Glomerular endothelial cell (primary cell): Measurements from ENCODE around the gene CNDP1. TPM values are rescaled to one million over a fixed set of nuclear protein-coding genes. Genes with fewer than 3 reads are reported as not detected.

Experiments
- DNase-seq: peaks from one replicate; pipeline ENCODE4 v3.0.0-alpha.2; 2011; ENCODE audit warnings: low read depth, low spot score; ENCODE audit errors: extremely low read depth
- total RNA-seq: library from RNA; depleted of rRNA; stranded (reverse); fragments of >200 nt; gene quantifications from 2 replicates; pipeline ENCODE4 v1.2.3, GENCODE V29; 2015

CNDP1 gene
- total RNA-seq, 1 donor from 2014 or later: not detected

DNA sequence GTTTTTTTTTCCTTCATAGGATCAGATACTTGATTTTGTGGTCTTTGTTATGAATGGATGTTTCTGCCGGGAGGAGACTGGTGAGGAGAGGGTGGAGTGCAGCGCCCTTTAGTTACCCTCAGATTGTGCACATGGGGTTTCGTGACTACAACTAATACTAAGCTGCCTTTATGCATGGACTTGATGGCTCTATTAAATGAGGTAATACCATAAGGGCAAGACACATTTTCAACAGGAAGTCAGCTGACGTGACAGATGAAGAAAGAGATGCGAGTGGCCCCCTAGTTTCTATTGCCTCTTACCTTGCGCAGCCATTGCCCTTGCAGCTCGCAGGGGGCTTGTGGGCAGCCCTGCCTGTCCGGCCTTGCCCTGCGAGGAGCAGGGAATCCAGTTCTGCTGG lies 87.8 kb downstream of the CNDP1 start:
- no peak for DNase-seq

DNA sequence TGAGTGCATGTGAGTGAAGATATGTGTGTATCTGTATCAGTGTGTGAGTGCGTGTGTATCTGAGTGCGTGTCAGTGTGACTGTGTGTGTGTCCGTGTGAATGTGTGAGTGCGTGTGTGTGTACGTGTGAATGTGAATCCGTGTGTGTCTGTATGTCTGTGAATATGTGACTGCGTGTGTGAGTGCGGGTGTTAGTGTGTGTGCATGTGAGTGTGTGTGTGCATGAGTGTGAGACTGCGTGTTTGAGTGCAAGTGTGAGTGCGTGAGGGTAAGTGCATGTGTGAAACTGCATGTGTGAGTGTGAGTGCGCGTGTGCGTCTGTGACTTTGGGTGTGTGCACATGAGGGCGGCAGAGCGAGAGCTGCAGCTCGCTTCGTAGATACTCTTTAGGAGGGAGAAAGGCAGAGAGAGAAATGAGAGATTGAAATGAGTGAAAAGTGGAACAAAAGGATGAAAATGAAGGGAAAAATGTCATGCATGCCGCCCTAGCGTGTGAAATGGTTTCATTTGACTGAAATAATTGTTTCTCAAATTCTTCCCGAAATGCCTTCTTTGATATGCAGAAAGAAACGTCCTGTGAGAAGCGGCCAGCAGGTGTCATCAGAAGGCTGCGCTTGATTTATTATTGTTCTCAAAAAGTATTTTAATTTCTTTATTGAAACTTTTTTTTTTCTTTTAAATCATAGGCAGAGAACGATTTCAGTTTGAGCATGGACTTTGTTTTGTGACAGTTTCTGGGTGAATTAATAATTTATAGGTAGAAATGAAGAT lies 88.9 kb downstream of the CNDP1 start:
- no peak for DNase-seq

DNA sequence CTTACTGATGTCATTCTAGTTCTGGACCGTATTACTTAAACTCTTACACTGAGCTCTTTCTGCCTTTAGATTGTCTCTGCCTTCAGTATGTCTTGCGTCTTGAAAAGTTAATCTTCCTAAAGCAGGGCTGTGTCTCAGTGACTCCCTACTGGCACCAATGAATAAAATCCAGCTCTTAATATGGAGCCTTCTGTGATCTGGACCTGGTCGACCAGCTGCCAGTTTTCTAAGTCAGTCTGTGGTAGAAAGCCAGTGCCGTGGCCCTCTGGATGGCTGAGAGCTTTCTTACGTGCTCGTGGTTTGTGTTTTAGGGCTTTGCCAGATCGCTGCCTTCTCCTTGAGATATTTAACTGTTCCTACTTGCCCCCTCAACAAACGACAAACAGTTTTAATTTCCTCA lies 90.2 kb downstream of the CNDP1 start:
- no peak for DNase-seq

DNA sequence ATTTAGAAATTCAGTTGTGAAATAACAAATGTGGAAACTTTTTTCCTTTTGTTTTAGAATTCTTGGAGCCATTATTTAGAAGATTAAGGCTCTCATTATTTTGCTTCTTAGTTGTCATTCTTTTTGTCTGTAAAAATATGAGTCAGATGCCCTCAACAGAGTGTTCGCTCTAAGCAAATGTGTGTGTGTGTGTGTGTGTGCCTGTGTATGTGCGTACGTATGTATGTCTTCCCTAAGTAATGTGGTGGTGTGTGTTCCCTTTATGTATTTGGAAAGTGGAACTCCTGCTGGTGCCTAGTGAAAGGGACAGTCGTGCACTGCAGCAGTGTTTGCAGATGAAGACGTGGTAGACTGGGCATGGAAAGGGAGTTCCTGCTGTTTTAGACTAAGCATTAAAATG lies 90.9 kb downstream of the CNDP1 start:
- no peak for DNase-seq

DNA sequence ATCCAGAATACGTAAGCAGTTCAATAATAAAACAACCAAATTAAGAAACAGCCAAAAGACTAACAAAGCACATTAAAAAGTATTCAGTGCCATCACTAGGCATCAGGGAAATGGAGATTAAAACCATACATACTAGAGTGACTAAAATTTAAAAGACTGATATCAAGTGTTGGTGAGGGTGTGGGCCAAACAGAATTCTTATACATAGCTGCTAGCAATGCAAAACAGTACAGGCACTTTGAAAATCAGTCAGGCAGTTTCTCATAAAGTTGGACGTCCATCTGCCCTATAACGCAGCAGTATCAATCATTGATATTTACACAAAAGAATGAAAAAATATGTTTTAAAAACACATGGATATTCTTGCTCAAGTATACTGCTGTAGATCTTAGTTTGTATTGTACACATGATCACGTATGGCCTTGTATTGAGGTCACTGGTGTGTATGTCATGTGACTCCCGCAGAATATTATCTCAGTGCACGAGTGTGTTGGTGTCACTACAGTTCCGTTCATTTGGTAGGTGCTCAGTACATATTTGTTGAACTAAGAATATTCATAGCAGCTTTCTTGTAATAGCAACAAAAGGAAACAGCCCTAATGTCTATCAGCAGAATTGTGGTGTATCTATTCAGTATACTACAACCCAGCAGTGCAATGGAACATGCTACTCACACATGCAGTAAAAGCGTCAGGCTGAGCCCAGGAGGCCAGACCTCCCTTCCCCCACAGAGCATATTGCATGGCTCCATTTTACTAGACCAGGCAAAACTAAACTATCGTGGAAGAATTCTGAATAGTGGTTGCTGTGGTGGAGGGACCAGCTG lies 92.0 kb downstream of the CNDP1 start:
- no peak for DNase-seq

DNA sequence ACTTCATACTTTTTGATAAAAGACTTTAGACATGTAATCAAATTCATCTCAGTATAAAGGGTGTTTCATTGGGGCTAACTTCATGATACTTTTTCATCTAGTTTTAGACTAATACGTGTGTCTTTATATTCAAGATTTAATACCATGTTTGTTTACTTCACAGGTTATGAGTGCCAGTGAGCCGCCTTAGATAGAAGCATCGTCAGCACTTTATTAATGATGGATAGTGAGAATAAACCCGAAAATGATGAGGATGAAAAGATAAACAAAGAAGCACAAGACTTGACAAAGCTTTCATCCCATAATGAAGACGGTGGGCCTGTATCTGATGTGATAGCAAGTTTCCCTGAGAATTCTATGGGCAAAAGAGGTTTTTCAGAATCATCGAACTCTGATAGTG lies 96.5 kb downstream of the CNDP1 start:
- no peak for DNase-seq

DNA sequence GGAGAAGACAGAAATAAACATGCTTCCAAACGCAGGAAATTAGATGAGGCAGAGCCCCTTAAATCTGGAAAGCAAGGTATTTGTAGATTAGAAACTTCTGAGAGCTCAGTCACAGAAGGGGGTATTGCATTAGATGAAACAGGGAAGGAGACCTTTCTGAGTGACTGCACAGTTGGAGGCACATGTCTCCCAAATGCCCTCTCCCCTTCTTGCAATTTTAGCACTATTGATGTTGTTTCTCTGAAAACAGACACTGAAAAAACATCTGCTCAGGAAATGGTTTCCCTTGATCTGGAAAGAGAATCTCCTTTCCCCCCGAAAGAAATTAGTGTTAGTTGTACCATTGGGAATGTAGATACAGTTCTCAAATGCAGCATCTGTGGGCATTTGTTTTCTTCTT lies 96.9 kb downstream of the CNDP1 start:
- no peak for DNase-seq

DNA sequence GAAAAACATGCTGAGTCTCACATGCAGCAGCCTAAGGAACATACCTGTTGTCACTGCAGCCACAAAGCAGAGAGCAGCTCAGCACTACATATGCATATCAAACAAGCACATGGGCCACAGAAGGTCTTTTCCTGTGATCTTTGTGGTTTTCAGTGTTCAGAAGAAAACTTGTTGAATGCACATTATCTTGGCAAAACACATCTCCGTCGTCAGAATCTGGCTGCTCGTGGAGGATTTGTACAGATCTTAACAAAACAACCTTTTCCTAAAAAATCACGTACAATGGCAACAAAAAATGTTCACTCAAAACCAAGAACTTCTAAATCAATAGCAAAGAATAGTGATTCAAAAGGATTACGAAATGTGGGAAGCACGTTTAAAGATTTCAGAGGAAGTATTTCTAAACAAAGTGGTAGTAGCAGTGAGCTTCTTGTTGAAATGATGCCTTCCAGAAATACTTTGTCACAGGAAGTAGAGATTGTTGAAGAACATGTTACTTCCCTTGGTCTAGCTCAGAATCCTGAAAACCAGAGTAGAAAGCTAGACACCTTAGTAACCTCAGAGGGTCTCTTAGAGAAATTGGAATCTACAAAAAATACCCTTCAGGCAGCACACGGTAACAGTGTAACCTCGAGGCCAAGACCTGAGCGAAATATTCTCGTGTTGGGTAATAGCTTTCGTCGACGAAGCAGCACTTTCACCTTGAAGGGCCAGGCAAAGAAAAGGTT lies 97.5 kb downstream of the CNDP1 start:
- DNase-seq: no peak

DNA sequence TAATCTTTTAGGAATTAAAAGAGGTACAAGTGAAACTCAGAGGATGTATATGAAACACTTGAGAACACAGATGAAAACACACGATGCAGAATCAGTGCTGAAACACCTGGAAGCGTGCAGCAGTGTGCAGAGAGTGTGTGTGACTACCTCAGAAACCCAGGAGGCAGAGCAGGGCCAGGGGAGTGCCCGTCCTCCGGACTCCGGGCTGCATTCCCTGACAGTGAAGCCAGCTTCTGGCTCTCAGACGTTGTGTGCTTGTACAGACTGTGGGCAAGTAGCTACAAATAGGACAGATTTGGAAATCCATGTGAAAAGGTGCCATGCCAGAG lies 98.0 kb downstream of the CNDP1 start:
- DNase-seq: no peak

DNA sequence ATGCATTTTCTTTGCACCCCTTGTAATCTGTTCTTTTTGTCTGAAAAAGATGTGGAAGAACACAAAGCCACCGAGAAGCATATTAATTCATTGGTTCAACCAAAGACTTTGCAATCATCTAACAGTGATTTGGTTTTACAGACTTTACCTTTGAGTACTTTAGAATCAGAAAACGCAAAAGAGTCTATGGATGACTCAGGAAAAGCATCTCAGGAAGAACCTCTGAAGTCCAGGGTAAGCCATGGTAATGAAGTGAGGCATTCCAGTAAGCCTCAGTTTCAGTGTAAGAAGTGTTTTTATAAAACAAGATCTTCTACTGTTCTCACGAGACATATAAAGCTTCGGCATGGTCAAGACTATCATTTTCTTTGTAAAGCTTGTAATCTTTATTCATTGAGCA lies 98.6 kb downstream of the CNDP1 start:
- DNase-seq: no peak

DNA sequence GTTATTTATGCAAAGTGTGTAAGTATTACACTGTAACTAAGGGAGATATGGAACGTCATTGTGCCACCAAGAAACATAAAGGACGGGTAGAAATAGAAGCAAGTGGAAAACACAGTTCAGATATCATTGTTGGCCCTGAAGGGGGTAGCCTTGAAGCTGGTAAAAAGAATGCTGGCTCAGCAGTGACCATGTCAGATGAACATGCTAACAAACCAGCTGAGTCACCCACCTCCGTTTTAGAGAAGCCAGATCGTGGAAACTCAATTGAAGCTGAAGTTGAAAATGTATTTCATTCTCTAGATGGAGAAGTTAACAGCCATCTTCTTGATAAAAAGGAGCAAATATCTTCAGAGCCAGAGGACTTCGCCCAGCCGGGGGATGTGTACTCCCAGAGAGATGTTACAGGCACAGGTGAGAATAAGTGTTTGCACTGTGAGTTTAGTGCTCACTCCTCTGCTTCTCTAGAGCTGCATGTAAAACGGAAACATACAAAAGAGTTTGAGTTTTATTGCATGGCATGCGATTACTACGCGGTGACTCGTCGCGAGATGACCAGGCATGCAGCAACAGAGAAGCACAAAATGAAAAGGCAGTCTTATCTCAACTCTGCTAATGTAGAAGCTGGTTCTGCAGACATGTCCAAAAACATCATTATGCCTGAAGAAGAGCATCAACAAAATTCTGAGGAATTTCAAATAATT lies 99.5 kb downstream of the CNDP1 start:
- DNase-seq: no peak

DNA sequence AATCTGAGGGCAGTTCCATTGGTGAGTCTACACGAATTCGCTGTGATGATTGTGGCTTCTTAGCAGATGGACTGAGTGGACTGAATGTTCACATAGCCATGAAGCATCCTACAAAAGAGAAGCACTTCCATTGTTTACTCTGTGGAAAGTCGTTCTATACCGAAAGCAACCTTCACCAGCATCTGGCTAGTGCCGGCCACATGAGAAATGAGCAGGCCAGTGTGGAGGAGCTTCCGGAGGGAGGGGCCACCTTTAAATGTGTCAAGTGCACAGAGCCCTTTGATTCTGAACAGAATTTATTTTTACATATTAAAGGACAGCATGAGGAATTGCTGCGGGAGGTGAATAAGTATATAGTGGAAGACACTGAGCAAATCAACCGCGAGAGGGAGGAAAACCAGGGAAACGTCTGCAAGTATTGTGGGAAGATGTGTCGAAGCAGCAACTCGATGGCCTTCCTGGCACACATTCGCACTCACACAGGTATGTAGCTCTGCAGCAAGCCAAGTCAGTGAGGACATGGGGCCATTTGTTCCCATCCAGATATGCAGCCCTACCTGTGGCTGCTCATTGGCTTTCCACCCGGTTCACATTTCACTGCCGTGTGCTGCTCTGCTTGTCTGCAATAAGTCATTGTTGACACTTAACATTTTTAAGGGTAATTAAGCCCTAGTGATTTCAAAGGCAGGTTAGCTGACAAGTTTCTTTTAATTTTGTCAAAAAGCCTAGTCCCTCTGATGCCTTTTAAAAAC lies 101.1 kb downstream of the CNDP1 start:
- no peak for DNase-seq

Other genes starting within 250 kb of the CNDP1 start
- 78.1 and 133 TPM in 2 replicates for gene CYB5A, start 242.5 kb upstream of the CNDP1 start, total RNA-seq
- not detected in 2 replicates for gene C18orf63, start 218.7 kb upstream of the CNDP1 start, total RNA-seq
- not detected in 2 replicates for gene DIPK1C, start 77.2 kb upstream of the CNDP1 start, total RNA-seq
- gene CNDP2, start 38.1 kb upstream of the CNDP1 start, total RNA-seq: 126 and 128 TPM in 2 replicates
- gene ZNF407, start 63.4 kb downstream of the CNDP1 start, total RNA-seq: 9.7 and 14.3 TPM in 2 replicates